Chondrocyte (in vitro differentiated cells): Measurements from ENCODE around the gene GOSR2. TPM values are rescaled to one million over a fixed set of nuclear protein-coding genes. Genes with fewer than 3 reads are reported as not detected.

Experiments
- DNase-seq: peaks from one replicate; pipeline ENCODE4 v3.0.0; 2021; ENCODE audit warnings: mixed read lengths, low spot score
- H3K27ac Mint-ChIP-seq: one replicate; pipeline ENCODE4 v1.8.0; 2021; ENCODE audit warnings: mild to moderate bottlenecking, moderate library complexity, mixed read lengths; ENCODE audit not compliant: unreplicated experiment
- H3K27me3 Mint-ChIP-seq: 2 replicates; pipeline ENCODE4 v1.8.0; 2021; ENCODE audit warnings: low read depth, mixed read lengths
- H3K36me3 Mint-ChIP-seq: 2 replicates; pipeline ENCODE4 v1.8.0; 2021; ENCODE audit warnings: low read depth, mixed read lengths
- H3K4me1 Mint-ChIP-seq: 2 replicates; pipeline ENCODE4 v1.8.0; 2021; ENCODE audit warnings: low read depth, mild to moderate bottlenecking, mixed read lengths
- H3K4me3 Mint-ChIP-seq: one replicate; pipeline ENCODE4 v1.8.0; 2021; ENCODE audit warnings: mild to moderate bottlenecking, moderate library complexity, mixed read lengths; ENCODE audit not compliant: unreplicated experiment
- H3K9me3 Mint-ChIP-seq: 2 replicates; pipeline ENCODE4 v1.8.0; 2021; ENCODE audit warnings: low read depth, mixed read lengths
- total RNA-seq: library from RNA; stranded (reverse); gene quantifications from 3 replicates; pipeline ENCODE4 v1.2.1, GENCODE V29; 2021
- TF ChIP-seq, protein P1 (sequence below): fragments of 200-600 bp; sonication (generic); IDR thresholded peaks from 2 replicates; pipeline ENCODE4 v1.5.0; 2021; ENCODE audit warnings: antibody characterized with exemption, mild to moderate bottlenecking, moderate library complexity

Gene GOSR2
- total RNA-seq, 1 donor from 2014 or later = 56.5 TPM

- H3K27me3 Mint-ChIP-seq = peaks cover 27% of the 10 kb centered on the region
These were observed 32.3 kb upstream of the GOSR2 start for GRCh38 chr17:46890638-46891037.

GRCh38 chr17:46892192-46892703 lies 30.7 kb upstream of the GOSR2 start:
- H3K4me1 Mint-ChIP-seq = no peaks in the 10 kb centered on the region
- no peak for DNase-seq
- H3K27me3 Mint-ChIP-seq = peaks cover 22% of the 10 kb centered on the region
- no peaks in the 10 kb centered on the region for H3K9me3 Mint-ChIP-seq
- TF ChIP-seq, protein P1, sequence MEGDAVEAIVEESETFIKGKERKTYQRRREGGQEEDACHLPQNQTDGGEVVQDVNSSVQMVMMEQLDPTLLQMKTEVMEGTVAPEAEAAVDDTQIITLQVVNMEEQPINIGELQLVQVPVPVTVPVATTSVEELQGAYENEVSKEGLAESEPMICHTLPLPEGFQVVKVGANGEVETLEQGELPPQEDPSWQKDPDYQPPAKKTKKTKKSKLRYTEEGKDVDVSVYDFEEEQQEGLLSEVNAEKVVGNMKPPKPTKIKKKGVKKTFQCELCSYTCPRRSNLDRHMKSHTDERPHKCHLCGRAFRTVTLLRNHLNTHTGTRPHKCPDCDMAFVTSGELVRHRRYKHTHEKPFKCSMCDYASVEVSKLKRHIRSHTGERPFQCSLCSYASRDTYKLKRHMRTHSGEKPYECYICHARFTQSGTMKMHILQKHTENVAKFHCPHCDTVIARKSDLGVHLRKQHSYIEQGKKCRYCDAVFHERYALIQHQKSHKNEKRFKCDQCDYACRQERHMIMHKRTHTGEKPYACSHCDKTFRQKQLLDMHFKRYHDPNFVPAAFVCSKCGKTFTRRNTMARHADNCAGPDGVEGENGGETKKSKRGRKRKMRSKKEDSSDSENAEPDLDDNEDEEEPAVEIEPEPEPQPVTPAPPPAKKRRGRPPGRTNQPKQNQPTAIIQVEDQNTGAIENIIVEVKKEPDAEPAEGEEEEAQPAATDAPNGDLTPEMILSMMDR = no peak
- no peak overlapping the region for H3K4me3 Mint-ChIP-seq
- no peaks in the 10 kb centered on the region for H3K36me3 Mint-ChIP-seq
- no peak overlapping the region for H3K27ac Mint-ChIP-seq

More at GRCh38 chr17:46890638-46891037, 32.3 kb upstream of the GOSR2 start:
- no peak overlapping the region for H3K4me3 Mint-ChIP-seq
- no peaks in the 10 kb centered on the region for H3K36me3 Mint-ChIP-seq
- H3K4me1 Mint-ChIP-seq = no peaks in the 10 kb centered on the region
- no peak overlapping the region for H3K27ac Mint-ChIP-seq
- TF ChIP-seq, protein P1 = no peak
- no peak for DNase-seq
- H3K9me3 Mint-ChIP-seq = no peaks in the 10 kb centered on the region

- Mint-ChIP-seq H3K36me3 (no peaks in the 10 kb centered on the region), H3K4me1 (no peaks in the 10 kb centered on the region), H3K27ac (no peak overlapping the region), H3K4me3 (no peak overlapping the region), H3K9me3 (peaks cover 6% of the 10 kb centered on the region), H3K27me3 (peaks cover 20% of the 10 kb centered on the region)
- TF ChIP-seq, protein P1 = no peak
- DNase-seq = no peak
These were observed 28.9 kb upstream of the GOSR2 start for GRCh38 chr17:46894024-46894423.

GRCh38 chr17:46894476-46895151 lies 28.3 kb upstream of the GOSR2 start:
- Mint-ChIP-seq H3K4me1 (no peaks in the 10 kb centered on the region), H3K36me3 (no peaks in the 10 kb centered on the region), H3K4me3 (no peak overlapping the region), H3K9me3 (peaks cover 6% of the 10 kb centered on the region), H3K27me3 (peaks cover 18% of the 10 kb centered on the region), H3K27ac (no peak overlapping the region)
- DNase-seq = peak; percentile 87
- TF ChIP-seq, protein P1 = no peak

DNA sequence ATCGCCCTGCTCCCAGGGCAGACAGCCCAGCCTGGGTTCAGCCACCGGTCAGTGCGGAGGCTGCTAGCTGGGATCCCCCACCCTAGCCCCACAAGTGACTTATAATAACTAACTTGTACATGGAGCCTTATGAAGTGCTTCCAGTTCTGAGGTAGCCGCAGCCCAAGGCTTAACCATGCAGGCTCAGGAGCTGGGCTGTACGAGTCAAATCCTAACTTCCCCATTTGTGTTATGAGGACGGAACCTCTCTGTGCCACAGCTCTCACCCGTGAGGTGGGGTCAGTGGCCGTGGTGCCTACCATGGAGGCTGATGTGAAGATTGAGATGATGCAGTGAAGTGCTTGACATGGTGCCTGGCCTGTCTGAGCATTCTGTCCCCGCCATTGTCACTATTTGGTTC lies 27.8 kb upstream of the GOSR2 start:
- H3K9me3 Mint-ChIP-seq = peaks cover 6% of the 10 kb centered on the region
- H3K27me3 Mint-ChIP-seq = peaks cover 13% of the 10 kb centered on the region
- TF ChIP-seq, protein P1 = no peak

More for the DNA sequence above, 27.8 kb upstream of the GOSR2 start:
- H3K27ac Mint-ChIP-seq = no peak overlapping the region
- H3K4me3 Mint-ChIP-seq = no peak overlapping the region
- no peak for DNase-seq
- no peaks in the 10 kb centered on the region for H3K4me1 Mint-ChIP-seq
- H3K36me3 Mint-ChIP-seq = no peaks in the 10 kb centered on the region
